HG02759 (cell line): ENCODE results near the gene AATF.

Experiments
- ATAC-seq: cut with Tn5 transposase; IDR thresholded peaks from one replicate; pipeline ENCODE4 v1.9.1; 2021; ENCODE audit warnings: mild to moderate bottlenecking, moderate library complexity; ENCODE audit not compliant: unreplicated experiment

Gene AATF

GRCh38 chr17:36948717-36949460 lies at the start of gene AATF:
TSS of gene AATF (plus strand) at chr17:36948954. CDS start at chr17:36949126, 172 bp downstream.
- peak; percentile 95 for ATAC-seq

GRCh38 chr17:36899250-36900159 lies 49.2 kb upstream of the AATF start:
- no peak for ATAC-seq

GRCh38 chr17:36900160-36900512 lies 48.6 kb upstream of the AATF start:
- ATAC-seq: no peak

GRCh38 chr17:36901506-36901905 lies 47.2 kb upstream of the AATF start:
- no peak for ATAC-seq

- ATAC-seq: no peak
These were observed 41.3 kb upstream of the AATF start for GRCh38 chr17:36907407-36907806.

- ATAC-seq: no peak
These were observed 38.2 kb upstream of the AATF start for GRCh38 chr17:36910513-36910912.

GRCh38 chr17:36911001-36911400 lies 37.8 kb upstream of the AATF start:
- ATAC-seq: no peak

GRCh38 chr17:36913132-36913531 lies 35.6 kb upstream of the AATF start:
- no peak for ATAC-seq

- no peak for ATAC-seq
These were observed 30.5 kb upstream of the AATF start for GRCh38 chr17:36918211-36918691.

- no peak for ATAC-seq
These were observed 29.3 kb upstream of the AATF start for GRCh38 chr17:36919407-36919968.

GRCh38 chr17:36920032-36921005 lies 28.4 kb upstream of the AATF start:
- ATAC-seq: no peak

- no peak for ATAC-seq
These were observed 27.5 kb upstream of the AATF start for GRCh38 chr17:36921095-36921851.

GRCh38 chr17:36922175-36922574 lies 26.6 kb upstream of the AATF start:
- no peak for ATAC-seq

- no peak for ATAC-seq
These were observed 24.9 kb upstream of the AATF start for GRCh38 chr17:36923814-36924221.

- no peak for ATAC-seq
These were observed 22.5 kb upstream of the AATF start for GRCh38 chr17:36926226-36926625.

- no peak for ATAC-seq
These were observed 22.1 kb upstream of the AATF start for GRCh38 chr17:36926701-36927100.

GRCh38 chr17:36928471-36929345 lies 20.0 kb upstream of the AATF start:
- no peak for ATAC-seq

GRCh38 chr17:36929851-36930582 lies 18.7 kb upstream of the AATF start:
- ATAC-seq: no peak
